Stimulated activated CD8-positive, alpha-beta memory T cell treated with anti-CD3 and anti-CD28 coated beads, Interleukin-15, amount 100 ng/mL, for 1 hour (primary cell): ENCODE data around the gene PHLDB3.

Experiments used
- DNase-seq: peaks from one replicate; pipeline ENCODE4 v3.0.0-alpha.2; 2020; ENCODE audit warnings: low read depth

The PHLDB3 gene

DNA sequence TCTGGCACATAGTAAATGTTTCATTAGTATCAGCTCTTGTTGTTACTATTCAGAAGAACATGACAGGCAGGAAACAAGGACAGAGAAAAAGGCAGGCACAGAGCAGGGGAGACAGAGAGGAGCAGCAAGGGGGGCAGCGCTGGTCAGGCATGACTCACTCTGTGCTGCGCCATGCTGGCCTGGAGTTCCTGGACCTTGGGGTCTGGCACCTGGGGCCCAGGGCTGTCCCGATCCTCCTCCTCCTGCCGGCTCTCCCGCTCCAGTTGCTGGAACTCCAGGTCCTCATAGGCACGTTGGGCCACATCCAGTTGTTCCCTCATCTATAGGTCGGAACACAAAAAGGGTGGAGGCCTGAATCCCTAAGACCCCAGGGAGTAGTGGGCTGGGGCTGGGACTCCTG, 7.6 kb downstream of the PHLDB3 start:
- no peak for DNase-seq

DNA sequence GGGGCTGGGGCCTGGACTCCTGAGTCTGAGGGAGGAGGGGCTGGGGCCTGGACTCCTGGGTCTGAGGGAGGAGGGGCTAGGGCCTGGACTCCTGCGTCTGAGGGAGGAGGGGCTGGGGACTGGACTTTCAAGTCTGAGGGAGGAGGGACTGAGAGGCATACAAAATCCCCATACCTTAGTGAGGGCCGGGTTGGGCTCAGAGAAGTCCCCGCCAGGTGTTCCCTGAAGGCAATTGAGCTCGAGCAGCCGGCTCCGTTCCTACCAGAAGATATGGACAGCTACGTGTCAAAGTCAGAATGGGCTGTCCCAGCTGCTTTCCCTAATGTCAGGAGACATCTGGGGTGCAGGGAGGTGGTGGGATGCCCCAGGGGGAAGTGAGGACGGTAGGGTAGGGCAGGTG, 9.5 kb downstream of the PHLDB3 start:
- DNase-seq, result no peak

DNA sequence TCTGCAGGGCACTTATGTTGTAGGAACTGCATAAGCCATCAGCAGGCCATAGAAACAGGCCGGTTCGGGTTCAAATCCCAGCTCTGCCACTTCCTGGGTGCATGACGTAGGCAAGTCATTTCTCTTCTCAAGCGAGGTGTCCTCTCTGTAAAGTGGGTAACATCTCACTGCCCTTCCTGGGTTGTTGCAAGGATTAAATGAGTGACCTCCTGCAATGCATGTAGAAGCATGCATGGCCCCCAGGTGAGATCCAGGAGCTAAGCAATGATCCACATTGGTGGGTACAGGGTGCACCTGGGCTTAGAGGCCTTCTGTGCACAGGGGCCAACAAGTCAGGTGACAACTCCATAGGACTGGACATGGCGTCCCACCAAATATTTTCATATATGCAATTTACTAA, 13.8 kb downstream of the PHLDB3 start:
- no peak for DNase-seq

GRCh38 chr19:43489979-43490599, 14.5 kb downstream of the PHLDB3 start:
- DNase-seq, result no peak

- DNase-seq, result no peak
These were observed 15.2 kb downstream of the PHLDB3 start for GRCh38 chr19:43489310-43489709.

- DNase-seq, result no peak
These were observed 16.4 kb downstream of the PHLDB3 start for GRCh38 chr19:43488179-43488578.

- DNase-seq, result no peak
These were observed 18.1 kb downstream of the PHLDB3 start for GRCh38 chr19:43486412-43486811.

DNA sequence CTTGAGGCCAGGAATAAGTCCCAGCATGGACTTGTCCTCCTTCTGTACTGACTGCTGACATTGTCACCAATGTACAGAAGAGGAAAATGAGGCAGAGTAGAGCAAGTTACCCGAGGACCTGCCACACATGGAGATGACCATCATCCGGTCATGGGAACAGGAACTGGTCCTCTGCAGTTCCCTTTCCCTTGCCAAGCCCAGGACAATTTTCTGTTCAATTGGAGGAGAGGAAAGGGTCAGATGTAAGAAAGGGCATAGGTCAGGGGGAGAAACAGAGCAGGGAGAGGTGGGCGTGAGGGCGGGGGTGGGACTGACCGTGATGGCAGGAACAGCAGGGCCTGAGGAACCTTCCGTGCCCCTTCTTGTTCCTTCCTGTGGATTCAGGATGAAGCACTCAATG, 18.6 kb downstream of the PHLDB3 start:
- DNase-seq, result no peak

- DNase-seq, result no peak
These were observed 21.3 kb downstream of the PHLDB3 start for GRCh38 chr19:43483281-43483680.

DNA sequence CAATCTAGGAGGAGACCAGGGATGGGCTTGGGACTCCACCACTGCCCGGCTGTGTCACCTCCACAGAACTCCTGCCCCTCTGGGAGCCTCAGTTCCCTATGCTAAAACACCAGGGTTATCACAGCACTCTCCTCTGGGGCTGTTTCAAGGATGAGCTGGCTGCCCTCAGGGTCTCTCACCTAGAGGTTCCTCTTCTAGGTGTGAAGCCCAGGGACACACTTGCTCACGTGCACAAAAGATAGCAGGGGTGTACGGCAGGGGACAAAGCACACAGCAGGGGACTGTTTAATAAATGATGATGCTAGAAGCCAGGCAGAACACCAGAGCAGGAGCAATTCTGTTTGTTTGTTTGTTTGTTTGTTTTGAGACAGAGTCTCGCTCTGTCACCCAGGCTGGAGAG, 22.4 kb downstream of the PHLDB3 start:
- DNase-seq, result no peak

DNA sequence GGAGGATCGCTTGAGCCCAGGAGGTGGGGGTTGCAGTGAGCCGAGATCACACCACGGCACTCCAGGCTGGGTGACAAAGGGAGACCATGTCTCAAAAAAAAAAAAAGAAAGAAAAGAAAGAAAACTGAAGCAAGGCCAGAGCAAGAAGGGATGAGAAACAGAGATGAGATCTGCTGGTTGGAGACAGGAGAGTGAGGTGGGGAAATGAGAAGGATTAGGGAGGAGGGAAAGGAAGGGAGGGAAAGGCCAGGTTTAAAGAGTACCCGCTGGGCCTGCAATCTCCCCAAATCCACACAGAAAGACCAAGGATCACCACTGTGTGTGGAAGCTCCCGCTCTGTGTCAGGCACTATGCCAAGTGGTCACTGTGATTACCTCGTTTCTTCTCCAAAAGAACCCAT, 22.8 kb downstream of the PHLDB3 start:
- DNase-seq, result no peak

- no peak for DNase-seq
These were observed 24.0 kb downstream of the PHLDB3 start for GRCh38 chr19:43480574-43480973.

DNA sequence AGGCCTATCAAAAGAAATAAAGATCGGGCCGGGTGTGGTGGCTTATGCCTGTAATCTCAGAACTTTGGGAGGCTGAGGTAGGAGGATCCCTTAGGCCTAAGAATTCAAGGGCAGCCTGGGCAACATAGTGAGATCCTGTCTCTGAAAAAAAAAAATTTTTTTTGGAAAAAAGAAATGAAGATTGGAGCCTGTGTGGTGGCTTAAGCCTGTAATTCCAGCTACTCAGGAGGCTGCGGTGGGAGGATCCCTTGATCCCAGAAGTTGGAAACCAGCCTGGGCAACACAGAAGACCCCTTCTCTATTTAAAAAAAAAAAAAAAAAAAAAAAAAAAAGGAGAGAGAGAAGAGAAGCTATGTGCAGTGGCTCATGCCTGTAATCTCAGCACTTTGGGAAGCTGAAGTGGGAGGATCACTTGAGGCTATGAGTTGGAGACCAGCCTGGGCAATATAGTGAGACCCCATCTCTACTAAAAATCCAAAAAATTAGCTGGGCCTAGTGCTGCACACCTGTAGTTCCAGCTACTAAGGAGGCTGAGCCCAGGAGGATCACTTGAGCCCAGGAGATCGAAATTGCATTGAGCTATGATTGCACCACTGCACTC, 24.5 kb downstream of the PHLDB3 start:
- DNase-seq, result no peak

DNA sequence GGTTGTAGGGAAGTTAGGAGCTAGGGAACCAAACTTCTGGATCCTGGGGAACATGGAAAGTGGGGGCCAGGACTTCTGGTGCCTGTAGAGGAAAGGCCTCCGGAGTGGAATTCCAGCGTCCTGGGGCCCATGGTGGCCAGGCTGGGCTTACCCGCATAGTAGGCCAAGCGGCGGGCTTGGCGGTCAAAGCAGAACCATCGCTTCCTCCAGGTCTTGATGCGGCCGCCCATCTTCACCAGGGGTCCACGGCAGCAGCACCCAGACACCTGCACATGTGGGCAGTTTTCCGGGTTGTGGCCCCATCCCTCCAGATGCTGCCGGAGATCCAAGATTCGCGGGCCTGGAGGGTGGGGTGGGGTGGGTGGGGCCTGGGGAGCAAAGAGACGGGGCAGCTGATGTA, 25.3 kb downstream of the PHLDB3 start:
- DNase-seq, result no peak

DNA sequence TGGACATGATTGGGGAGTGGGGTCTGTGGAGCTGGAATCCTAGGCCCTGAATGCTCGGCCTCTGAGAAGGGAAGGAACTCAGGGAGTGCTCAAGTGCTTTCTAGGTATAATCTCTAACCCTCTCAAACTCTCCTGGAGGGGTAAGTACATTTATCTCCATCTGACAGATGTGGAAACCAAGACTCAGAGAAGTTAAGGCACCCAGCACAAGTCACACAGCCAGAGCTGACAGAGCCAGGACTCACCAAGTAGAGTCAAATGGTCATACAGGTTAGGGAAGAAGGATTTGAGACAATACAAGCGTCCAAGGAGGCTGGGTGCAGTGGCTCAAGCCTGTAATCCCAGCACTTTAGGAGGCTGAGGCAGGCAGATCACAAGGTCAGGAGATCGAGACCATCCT, 26.2 kb downstream of the PHLDB3 start:
- DNase-seq, result no peak

GRCh38 chr19:43476606-43477005, 27.9 kb downstream of the PHLDB3 start:
- no peak for DNase-seq

DNA sequence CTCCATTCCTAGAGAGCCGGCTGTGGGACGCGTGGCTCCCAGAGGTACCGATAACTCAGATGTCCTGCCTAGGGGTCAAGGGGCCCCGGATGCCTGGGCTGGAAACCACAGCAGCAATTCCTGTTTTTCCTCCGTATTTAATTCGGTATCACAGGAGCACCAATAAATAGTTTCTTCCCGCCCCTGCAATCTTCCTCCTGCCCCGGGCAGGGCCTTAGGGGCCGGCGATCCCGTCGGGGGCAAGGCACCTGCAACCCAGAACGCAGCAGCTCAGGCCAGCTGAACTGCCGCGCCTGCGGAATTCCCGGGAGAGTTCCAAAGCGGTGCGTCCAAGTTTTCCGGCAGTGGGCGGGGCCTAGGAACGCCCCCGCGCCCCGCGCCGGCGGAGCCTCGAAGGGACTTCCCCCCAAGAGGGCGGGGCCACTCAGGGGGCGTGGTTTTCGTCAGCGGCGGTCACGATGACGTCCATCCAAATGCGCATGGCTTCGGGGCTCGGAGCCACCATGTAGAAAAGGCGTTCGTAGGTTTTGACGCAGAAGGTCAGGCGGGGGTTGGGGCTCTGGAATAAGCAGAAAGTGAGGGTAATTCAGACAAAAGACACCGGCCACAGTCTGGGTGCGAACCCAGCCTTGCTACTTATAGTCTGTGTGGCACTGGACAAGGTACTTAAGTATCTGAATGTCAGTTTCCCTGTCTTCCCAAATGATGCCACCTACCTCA, 29.4 kb downstream of the PHLDB3 start:
- peak; percentile 96 for DNase-seq

DNA sequence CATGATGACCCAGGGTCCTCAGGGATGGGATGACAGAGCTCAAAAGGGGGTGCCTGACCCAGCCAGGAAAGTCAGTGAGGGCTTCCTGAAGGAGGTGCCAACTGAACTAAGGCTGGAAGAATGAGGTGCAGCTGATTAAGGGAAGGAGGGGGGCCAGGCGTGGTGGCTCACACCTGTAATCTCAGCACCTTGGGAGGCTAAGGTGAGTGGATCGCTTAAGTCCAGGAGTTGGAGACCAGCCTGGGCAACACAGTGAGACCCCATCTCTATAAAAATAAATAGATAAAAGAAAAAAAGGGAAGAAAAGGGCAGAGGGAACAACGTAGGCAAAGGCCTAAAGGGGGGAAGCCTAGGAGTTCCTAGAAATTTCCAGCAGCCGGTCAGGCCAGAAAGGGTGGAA, 30.1 kb downstream of the PHLDB3 start:
- DNase-seq, result no peak

- DNase-seq, result no peak
These were observed 33.5 kb downstream of the PHLDB3 start for GRCh38 chr19:43471091-43471490.

GRCh38 chr19:43470288-43470687, 34.3 kb downstream of the PHLDB3 start:
- DNase-seq, result no peak

- no peak for DNase-seq
These were observed 35.4 kb downstream of the PHLDB3 start for GRCh38 chr19:43469160-43469480.

- no peak for DNase-seq
These were observed 36.0 kb downstream of the PHLDB3 start for GRCh38 chr19:43468354-43469159.

- DNase-seq, result no peak
These were observed 36.8 kb downstream of the PHLDB3 start for GRCh38 chr19:43467730-43468129.
